Measurements from ENCODE around the gene SNRPD2.
"Not testable (repeated sequence)": the region's sequence is repeated elsewhere in the genome, so short reads cannot be mapped to it uniquely, and the experiment has no call there.

The SNRPD2 gene

GRCh38 chr19:45691516-45692186, at the start of gene SNRPD2:
SNRPD2 (minus strand) TSS chr19:45691953; CDS start chr19:45691888, 65 bp downstream.
- peak; percentile 88 for DNase-seq

DNA sequence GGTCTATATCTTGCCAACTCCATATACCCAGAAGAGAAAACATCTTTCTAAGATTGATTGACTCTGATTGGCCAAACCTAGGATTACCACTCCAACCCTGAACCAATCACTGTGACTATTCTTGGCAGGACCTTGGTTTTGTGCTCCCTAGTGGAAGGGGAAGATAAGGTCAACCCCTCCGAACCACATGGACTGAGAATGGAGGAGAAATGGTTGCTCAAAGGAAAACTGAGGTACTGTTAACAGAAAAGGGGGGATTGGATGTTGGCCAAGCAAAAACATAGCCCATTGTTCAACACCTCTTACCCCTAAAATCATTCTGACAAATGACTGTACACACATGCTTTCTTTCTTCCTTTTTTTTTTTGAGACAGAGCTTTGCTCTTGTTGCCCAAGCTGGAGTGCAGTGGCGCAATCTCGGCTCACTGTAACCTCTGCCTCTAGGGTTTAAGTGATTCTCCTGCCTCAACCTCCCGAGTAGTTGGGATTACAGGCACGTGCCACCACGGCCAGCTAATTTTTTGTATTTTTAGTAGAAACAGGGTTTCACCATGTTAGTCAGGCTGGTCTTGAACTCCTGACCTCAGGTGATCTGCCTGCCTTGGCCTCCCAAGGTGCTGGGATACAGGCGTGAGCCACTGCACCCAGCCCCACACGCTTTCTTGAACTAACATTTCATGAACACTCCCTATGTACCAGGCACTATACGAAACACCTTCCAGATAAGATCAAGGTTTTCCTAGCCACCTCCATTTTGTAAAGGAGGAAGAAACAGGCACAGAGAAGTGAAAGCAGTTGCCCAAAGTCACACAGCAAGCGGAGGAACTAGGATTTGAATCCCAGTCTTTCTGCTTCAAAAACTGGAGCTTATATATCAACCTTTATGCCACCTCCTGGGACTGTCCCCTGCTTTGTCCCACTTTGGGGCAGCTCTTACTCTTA, 48.0 kb upstream of the SNRPD2 start:
- no peak for DNase-seq

GRCh38 chr19:45733160-45733810, 41.5 kb upstream of the SNRPD2 start, which contains the start of gene MEIOSIN:
MEIOSIN (plus strand) TSS chr19:45733439; CDS start chr19:45735377, 1,938 bp downstream.
- no peak for DNase-seq

- peak; percentile 98 for DNase-seq
Measured at GRCh38 chr19:45730368-45731288, 38.9 kb upstream of the SNRPD2 start, which contains the start of gene FBXO46. FBXO46 (minus strand) TSS chr19:45730896; CDS start chr19:45713495, 17,401 bp downstream.

DNA sequence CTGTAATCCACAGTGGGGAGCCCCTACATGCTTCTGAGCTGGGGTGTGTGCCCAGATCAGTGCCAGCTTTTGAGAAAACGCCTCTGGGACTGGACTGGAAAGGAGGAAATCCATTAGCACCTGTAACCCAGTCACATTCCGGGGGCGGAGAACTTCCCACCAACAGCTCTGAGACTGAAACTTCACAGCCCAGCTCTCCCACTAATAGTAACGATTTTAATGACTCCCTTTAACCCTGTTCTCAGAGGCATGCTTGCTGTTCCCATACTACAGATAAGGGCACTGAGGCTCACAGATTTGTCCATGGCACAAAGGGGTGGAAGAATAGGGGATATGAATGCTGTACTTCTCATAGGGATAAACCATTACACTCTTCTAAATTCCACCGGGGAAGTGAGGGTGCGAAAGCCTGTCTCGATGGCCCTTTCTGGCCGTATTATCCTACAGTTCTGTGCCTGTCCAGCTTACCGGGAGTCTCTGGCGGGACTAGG, 38.1 kb upstream of the SNRPD2 start:
- peak; percentile 15 for DNase-seq

DNA sequence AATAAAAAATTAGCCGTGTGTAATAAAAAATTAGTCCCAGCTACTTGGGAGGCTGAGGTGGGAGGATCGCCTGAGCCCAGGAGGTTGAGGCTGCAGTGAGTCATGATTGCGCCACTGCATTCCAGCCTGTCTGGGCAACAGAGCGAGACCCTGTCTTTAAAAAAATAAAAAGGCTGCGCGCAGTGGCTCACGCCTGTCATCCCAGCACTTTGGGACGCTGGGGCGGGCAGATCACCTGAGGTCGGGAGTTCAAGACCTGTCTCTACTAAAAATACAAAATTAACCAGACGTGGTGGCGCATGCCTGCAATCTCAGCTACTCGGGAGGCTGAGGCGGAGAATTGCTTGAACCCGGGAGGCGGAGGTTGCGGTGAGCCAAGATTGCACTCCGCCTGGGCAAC, 36.9 kb upstream of the SNRPD2 start:
- not testable (repeated sequence) for DNase-seq

DNA sequence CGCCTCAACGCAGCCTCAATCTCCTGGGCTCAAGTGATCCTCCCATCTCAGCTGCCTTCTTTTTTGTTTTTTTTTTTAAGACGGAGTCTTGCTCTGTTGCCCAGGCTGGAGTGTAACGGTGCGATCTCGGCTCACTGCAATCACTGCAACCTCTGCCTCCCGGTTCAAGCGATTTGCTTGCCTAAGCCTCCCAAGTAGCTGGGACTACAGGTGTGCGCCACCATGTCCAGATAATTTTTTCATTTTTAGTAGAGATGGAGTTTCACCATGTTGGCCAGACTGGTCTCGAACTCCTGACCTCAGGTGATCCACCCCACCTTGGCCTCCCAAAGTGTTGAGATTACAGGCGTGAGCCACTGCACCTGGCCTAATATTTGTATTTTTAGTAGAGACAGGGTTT, 28.3 kb upstream of the SNRPD2 start:
- not testable (repeated sequence) for DNase-seq

GRCh38 chr19:45717983-45718650, 26.4 kb upstream of the SNRPD2 start:
- DNase-seq: no peak

- peak; percentile 99 for DNase-seq
Measured at GRCh38 chr19:45717131-45717982, 25.6 kb upstream of the SNRPD2 start.

DNA sequence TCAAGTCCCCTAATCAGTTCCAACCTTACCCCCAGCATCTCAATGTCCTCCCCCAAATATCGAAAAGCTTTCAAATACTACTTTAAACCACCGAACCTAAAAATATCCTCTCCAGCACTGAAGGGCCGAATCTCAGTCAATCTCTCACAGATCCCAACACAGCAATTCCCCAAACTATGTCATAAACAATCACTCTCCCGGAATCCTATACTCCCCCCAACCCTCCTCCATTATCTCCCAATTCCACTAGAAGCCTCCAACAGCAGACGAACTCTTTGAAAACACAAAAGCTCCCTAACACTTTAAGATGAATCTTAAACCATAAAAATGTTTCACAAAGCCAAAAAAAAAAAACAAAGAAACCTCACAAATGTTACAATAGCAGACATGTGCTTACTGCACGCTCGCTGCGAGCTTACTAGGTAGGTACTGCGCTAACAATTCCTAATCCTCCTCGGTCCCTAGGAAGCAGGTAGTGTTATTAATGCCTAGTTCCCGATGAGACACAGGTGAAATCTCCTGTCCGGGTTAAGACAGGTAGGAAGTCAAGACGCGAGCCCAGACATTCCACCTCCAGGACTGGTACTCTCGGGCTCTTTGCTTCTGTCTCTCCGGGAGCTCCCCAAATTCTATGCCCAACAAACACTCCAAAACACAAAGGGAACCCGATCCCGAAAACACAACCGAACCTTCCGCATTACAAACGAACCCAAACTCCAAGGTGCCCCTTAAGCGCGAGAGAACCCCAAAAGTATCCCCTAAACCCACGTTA, 24.8 kb upstream of the SNRPD2 start:
- no peak for DNase-seq

- no peak for DNase-seq
Measured at GRCh38 chr19:45715139-45715538, 23.4 kb upstream of the SNRPD2 start.

DNA sequence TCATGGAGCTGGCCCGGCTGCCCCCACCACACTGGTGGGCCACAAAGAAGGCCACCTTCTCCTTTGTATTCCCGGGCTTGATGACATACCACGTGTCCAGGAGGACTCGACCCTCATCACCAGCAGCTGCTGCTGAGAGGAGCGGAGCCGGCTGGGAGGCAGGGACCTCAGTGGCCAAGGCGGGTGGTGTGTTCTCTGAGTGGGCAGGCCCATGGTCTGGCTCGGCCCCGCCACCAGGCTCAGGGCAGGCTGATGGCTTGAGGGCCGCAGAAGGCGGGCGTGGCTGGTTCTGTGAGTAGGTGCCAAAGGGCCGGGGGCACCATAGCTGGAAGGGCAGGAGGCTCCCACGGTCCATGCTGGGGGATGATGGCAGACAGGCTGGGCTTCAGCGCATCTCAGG, 21.4 kb upstream of the SNRPD2 start:
- DNase-seq: no peak

- no peak for DNase-seq
Measured at GRCh38 chr19:45712699-45713067, 20.9 kb upstream of the SNRPD2 start.

GRCh38 chr19:45711851-45712698, 20.3 kb upstream of the SNRPD2 start:
- no peak for DNase-seq

GRCh38 chr19:45710356-45711130, 18.8 kb upstream of the SNRPD2 start:
- no peak for DNase-seq

DNA sequence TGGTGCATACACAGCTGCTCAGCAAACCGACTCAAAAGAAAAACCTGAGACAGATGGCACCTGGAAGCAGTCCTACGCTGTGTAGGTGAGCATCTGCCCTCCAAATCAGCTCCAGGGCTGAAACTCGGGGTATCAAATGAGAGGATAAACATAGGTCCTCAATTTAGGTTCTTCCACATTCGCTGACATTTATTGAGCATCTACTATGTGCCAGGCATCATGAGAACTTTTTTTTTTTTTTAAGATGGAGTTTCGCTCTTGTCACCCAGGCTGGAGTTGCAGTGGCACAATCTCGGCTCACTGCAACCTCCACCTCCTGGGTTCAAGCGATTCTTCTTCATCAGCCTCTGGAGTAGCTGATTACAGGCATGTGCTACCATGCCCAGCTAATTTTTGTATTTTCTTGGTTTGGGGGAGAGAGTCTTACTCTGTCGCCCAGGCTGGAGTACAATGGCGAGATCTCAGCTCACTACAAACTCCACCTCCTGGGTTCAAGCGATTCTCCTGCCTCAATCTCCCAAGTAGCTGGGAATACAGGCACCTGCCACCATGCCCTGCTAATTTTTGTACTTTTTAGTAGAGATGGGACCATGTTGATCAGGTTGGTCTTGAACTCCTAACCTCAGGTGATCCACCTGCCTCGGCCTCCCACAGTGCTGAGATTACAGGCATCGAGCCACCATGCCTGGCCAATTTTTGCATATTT, 14.1 kb upstream of the SNRPD2 start:
- DNase-seq: no peak

DNA sequence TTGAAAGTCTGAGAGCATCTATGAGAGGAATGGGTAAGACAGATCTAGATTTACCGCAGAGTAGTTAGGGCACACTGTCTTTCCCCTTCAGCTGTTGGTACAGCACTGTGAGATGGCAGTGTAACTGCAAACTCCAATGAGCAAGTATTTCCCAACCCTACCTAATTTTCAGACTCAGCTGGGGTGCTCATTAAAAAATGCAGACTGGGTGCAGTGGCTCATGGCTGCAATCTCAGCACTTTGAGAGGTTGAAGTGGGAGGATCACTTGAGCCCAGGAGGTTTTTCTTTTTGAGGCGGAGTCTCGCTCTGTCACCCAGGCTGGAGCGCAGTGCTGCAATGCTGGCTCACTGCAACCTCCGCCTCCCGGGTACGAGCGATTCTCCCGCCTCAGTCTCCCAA, 13.4 kb upstream of the SNRPD2 start:
- no peak for DNase-seq
